HG02870 (cell line): ENCODE measurements around the gene MSRB3.

ENCODE experiments used
- ATAC-seq: cut with Tn5 transposase; IDR thresholded peaks from one replicate; pipeline ENCODE4 v1.9.1; 2021; ENCODE audit warnings: mild to moderate bottlenecking, moderate library complexity; ENCODE audit not compliant: unreplicated experiment

MSRB3 gene

DNA sequence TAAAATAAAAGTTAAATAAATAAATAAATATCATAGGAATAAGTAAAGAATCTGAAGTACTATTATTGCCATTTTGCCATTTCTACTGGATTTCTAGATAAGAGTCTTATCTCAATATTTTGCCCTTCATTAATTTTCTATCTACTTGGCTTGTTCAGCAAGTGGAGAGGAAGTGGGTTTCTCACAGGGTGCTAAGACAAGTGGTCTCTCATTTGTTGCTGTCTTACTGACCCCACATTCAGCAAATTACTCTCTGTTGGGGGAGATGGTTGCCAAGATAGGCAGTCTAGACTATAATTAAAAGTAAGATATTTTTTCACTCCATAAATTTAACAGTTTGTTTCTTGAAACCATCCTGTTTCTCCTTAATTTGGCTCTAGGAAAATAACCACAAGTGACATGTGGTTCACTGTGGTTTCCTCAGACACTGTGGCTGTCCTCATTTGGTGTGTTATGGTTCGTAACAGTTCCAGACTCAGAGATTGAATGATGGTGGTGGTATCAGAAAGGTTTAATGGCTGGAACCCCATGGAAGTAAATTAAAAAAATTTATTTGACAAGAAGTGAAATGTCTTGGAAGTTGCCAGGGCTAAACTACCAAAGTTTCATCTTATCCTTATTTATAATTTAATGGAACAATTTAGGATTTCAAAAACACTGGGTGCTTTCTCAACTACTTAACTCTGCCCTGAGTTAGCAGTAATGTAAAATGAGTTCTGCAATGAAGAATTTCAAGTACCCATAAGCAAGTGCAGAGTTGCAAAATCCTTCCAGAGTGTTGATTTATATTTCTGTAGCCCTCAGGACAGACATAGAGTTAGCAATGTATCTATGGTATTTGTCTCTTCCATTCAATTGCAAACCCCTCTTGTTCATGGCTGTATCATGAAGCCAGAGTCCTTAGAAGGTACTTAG, 214.8 kb downstream of the MSRB3 start:
- no peak for ATAC-seq

DNA sequence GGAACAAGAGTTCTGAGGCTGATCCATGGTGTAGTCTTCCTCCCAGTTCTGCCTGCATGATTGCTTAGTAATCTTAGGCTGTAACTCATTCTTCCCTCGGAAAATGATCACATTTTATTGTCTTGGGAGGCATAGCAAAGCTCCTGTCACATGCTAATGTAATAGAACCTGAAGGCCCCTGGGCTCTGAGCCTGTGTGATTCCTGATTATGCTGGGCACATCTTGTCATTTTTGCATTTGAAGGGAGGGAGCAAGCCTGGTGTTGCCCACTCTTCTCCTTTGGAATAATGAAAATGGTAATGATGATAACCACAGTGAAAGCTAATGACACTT, 215.4 kb downstream of the MSRB3 start:
- no peak for ATAC-seq

DNA sequence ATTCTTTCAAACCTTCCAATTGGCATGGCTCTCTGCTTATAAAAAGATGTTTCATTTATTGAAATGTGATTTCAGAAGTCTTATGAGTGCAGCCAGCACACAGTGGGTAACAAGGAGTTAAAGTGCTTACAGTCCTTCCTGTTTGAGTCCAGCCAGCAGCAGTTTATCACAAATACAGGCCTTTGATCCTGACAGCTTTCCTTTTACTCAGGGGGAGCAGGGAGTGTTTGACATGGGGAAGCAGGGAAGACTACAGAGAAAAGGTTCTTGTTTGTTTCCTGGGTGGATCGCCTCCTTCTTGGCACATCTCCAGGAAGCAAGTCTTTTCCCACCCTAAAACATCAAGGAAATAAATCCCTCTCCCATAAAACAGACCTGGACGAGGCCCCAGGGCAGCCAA, 216.1 kb downstream of the MSRB3 start:
- ATAC-seq, result no peak

DNA sequence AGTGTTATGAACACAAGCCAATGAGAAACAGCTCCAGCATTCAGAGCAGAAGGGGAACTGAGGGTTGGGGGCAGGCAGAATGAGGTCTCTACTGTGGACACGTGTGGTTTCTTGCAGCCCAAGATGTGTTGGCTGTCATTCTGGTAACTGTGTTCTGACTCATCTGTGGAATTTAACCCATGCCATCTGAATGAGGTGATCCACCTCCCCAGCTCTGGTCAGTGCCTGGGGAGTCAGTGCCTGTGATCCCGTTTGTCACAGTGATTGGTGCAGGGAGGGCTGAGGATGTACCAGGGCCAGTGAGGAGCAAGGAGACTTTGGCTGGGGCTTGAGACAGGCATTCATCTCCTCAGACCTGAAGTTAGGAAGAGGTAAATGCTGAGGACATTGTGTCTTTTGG, 216.8 kb downstream of the MSRB3 start:
- ATAC-seq, result no peak

DNA sequence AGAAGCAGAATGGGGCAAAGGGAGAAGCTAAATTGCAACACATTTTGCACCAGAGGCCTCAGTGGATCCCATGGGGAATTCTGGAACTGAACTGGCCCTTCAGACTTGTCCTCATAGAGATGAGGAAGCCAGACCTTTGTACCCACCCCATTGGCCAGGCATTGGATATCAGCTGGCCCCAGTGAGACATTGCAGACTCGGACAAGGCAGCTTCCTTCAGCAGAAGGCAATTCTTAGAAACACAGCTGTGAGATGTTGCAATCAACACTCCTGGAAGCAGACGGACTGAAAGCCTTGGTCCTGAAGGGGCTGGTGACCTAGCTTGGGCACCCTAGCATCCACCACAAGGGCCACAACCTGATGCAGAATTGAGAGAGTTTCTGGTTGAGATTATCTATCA, 218.1 kb downstream of the MSRB3 start:
- no peak for ATAC-seq

DNA sequence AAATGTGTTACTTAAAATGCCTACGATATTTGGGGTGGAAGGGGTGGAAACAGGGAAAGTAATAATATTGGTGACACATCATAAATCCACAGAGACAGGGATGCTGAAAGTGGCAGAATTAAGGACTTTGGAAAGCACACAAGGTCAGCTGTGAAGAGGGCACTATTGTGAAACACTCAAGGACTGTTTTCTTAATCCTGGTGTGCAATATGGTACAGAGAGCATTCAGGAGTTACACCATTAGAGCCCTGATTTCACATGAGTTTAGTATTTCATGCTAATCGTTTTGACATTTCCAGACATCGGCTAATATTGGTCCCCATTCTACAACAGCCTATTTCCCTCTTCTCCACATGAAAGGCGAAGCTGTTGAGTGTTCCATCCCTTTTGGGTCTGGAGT, 219.2 kb downstream of the MSRB3 start:
- ATAC-seq, result no peak

DNA sequence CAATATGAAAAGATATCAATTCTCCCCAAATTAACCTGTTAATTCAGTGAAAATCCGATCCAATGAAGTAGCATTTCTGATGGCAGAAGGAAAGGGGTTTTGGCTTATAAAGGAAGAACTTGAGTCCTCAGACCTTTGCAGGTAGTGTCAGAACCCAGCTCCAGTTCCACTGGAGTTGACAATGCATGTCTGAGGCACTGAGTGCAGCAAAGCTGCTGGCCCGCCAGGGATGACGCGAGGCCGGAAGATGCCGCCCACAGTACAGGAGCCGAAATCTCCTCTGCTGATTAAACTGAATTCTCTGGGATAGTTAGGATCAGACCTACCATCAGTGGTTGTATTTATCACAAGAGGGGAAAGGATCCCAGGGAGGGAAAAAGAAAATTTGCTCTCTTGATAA, 220.7 kb downstream of the MSRB3 start:
- ATAC-seq, result no peak

DNA sequence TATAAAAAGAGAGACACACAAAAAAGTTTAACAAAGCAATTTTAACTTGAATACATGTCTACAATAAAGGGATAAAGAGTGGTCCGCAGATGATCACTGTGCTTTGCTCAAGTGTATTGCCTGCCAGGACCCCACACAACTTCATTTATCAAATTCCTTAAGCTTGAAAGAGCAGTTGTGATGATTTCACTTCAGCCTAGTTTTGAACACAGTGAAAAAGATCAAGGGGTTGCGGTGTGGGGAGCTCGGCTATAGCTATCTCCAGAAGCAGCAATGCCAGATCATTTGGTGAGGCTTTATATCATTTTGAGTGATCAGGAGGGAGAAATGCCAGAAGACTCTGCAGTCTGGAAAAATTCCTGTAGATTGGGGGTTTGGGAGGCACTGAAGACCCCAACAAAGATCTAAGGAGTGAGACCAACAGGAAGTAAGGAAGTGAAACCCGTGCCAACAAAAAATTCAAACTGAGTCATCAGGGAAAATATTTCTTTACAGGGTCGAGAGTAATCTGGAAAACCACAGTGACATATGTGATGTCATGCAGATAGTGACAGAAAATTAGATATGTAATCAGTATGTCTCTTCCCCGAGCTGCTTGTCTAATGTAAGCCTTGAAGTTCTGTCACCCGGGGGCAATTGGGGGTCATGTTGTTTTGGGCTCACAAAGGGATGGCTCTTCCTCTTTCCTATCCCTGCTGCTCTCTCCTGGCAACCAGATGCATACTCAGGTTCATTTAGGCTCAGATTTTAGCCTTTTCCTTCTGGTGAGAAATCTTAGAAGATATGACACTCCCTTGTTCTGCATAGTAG, 221.8 kb downstream of the MSRB3 start:
- ATAC-seq, result no peak

DNA sequence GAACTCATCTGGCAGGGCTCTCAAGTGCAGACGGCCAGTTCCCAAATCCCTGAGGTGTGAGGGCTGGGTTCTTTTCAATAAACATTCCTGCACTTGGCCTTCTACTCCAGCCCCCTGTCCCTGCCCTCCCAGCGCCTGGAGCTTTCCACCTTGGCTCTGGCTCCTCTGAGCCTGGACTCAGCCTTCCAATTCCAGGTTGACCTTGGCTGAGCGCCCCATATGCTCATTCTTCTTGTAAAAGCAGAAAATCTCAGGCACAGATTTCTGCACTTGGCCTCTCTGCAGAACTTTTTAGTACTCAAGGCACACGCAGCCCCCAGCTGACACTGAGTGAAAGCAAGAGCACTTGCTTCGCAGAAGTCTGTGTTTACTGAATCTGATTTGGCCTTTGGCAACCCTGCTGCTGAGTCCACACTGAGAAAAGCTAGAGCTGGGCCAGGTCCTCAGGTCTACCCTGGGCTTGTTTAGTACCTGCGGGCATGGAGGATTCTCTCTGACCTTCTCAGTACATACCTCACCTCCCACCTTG, 222.7 kb downstream of the MSRB3 start:
- no peak for ATAC-seq

DNA sequence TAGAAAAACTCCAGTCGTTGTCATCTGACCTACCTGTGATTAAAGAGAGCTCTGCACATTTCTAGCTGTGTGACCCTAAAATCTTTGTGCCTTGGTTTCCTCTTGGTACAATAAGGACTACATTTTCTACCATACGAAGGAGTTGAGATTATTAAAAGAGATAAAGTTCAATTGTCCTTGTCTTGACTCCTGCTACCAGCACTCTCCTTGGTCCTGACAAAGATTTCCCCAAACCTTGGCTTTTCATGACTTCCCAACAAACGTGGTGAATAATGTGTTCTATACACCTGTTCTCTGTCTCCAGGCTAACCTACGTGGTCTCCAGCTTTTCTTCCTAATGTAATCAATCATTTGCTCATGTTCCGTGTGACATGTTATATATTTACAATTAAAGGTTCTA, 223.5 kb downstream of the MSRB3 start:
- no peak for ATAC-seq

DNA sequence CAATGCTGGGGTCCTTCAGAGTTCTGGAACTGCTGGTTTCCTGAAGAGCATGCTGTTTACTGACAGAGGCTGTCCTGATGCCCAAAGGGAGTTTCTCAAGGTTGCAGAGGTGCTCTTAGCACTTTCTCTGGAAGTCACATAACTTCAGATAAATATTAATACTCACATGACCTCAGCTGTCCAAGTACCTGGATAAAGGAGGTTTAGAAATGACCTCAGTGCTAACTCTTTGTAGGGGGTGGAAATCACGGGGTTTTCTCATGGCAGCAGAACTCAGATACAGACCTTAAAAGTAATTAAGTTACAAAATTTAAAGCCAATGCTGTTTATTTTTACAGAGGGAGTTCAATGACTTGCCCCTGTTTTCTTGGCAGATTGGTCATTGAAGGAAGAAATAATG, 225.9 kb downstream of the MSRB3 start:
- no peak for ATAC-seq

DNA sequence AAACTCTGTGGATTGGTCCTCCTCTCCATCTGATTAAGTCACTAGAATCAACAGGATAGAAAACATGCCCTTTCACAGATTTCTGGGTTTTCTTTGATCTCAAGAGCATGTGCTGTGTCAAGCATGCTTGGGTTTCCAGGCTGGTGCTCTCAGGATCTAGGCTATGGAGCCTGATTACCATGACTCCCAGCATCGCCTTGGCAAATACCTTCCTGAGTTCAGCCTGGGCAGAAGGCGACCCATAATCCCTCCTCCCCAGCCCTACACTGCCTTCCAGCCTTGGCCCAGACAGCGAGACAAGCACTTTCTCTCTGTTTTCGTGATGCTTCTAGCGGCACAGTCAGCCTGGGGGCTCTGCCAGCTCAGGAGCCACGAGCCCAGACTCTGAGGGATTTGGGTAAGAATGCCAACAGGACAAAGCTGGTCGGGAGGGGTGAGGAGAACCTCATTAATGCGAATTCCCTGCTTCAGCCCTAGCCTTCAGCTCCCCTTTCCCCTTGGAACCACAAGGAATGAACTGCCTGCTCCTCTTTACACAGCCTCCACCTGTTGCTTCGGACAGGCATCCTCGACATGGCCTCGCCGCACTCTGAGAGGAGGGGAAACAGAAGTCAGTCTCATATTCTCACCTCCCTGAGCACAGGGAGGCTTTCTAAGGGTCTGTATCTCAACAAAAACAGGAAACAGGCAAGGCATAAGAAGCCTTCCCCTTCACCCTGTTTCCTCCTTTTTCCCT, 227.1 kb downstream of the MSRB3 start:
- ATAC-seq, result no peak

DNA sequence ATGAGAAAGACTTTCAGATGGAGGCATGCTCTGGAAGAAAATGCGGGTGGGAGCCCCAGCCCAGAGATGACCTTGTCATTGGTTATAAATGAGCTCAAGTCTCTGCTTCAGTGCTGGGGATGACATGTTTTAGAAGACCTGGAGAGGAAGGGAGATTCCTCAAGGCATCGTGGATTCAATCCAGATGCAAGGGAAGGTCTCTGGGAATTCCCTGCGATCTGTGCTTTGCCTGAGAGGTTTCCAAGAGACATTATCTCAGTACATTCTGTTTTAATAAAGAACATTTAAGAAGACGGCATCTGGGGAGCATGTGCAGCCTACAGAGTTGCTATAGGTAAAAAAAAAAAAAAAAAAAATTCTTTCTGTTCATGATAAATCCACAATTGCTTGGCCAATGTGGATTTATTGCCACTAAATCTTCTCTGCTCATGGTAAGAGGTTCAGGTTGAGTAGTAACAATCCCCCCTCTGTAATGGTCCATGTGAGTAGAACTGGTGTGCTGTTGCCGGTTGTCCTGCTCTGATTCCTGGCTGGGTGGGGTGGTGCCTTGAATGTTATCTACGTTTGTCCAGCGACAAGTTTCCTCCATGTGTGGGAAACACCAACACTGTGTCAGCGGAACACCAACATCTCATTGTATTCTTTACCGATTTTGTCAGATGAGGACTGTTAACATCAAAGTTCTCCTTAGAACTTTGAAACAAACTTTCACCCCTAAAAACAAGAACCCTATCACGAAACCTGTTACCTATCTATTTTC, 230.0 kb downstream of the MSRB3 start:
- no peak for ATAC-seq

DNA sequence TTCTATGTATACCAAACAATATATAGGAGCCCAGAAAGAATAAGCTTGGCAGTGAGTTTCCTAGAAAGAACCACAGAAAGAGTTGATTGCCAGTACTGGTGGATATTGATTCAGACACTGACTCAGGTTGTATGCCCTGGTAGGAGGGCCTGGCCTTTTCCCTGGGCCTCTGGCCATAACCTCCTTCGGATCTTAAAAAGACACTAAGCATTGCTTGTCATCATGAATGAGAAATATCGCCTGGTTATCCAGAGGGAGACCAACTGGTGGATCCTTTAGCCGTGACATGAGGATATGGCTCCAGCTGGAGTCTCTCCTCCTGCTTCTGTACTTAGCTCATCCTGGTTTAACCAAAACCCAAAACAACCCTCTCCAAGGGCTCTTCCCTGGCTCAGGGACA, 231.5 kb downstream of the MSRB3 start:
- ATAC-seq, result no peak

DNA sequence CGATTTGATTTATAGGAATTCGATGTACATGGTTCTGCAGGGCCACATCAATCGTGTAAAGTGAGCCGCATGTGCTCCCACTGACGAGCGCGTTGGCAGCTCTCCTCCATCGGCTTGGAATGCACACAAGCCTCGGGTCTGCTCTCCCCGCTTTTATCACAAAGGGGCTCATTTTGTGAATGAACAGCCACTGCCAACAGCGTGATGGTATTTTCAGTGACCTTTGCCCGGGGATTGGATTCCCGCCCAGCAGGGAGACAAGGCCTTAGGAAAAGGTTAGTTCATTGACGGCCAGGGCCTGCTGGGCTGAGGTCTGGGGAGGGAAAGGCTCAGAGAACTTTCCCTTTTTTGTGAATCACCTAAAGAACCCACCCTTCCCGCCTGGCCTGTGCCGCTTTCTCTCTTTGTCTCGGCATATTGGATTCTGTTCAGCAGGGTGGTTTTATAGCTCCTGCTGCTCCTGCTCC, 232.1 kb downstream of the MSRB3 start:
- ATAC-seq, result no peak

DNA sequence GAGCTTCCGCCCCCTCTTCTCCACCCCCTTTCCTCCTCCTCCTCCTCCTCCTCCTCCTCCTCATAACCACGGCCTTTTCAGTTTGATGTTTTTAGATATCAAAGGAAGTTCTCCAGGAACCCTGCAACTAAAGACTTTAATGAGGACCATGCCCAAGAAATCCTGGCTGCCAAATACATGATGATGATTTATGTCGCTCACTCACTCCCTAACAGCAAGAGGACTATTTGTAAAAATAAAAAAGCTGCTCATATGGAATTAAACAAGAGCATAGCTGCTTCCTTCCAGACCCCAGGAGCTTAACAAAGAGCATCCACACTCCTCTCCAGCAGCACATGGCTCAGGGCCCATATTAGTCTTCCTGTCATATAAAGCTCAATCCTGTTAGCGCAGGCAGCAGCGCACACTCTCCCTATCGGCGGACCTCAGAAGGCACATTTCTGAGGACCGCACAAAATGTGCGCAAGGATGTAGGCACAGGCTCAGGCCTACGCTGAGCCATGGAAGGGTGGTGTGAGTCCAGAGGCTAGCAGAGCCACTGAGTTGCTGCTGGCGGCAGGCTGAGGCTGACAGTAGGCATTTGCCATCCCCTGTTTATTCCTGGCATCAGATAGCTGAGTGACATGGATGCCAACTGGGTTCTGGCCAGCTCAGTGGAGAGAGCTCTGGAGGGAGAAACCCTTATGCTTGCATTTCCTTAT, 232.8 kb downstream of the MSRB3 start:
- no peak for ATAC-seq

DNA sequence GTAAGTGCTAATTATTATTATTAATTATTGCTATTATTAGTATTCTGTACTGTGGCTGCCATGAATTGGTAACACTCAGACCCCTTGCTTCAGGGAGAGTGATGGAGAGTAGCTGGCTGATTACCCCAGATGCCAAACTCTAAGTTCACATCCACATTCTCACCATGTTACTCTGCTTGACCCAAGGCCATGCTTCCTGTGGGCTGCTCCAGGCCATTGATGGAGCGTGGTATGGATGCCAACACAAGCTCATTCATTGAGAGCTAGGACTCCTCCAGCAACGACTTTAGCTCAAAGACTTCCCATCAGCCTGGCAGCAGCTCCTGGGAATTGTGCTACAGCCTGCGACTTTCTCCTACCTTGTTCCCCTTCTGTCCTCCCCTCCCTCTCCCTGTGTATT, 233.4 kb downstream of the MSRB3 start:
- ATAC-seq, result no peak
